Vagina (tissue), 2 donors: Measurements from ENCODE around the gene WDFY2.

Source experiments
- POLR2A ChIP-seq, 2 donors: fragments of 450-650 bp; IDR thresholded peaks; one replicate each; pipeline ENCODE4 v1.6.1; 2017; ENCODE audit warnings: antibody characterized with exemption in 2 of 2, mild to moderate bottlenecking in 2 of 2, moderate library complexity in 2 of 2
- TF ChIP-seq, protein P1 (sequence below), 3 experiments: fragments of 450-650 bp in 2 of 3; fragments of 200-600 bp in 1 of 3; sonication (generic) in 1 of 3; IDR thresholded peaks; one replicate each; pipeline ENCODE4 v1.5.1; 2017 to 2019; ENCODE audit warnings: antibody characterized with exemption in 3 of 3, mild to moderate bottlenecking in 2 of 3, moderate library complexity in 2 of 3

DNA sequence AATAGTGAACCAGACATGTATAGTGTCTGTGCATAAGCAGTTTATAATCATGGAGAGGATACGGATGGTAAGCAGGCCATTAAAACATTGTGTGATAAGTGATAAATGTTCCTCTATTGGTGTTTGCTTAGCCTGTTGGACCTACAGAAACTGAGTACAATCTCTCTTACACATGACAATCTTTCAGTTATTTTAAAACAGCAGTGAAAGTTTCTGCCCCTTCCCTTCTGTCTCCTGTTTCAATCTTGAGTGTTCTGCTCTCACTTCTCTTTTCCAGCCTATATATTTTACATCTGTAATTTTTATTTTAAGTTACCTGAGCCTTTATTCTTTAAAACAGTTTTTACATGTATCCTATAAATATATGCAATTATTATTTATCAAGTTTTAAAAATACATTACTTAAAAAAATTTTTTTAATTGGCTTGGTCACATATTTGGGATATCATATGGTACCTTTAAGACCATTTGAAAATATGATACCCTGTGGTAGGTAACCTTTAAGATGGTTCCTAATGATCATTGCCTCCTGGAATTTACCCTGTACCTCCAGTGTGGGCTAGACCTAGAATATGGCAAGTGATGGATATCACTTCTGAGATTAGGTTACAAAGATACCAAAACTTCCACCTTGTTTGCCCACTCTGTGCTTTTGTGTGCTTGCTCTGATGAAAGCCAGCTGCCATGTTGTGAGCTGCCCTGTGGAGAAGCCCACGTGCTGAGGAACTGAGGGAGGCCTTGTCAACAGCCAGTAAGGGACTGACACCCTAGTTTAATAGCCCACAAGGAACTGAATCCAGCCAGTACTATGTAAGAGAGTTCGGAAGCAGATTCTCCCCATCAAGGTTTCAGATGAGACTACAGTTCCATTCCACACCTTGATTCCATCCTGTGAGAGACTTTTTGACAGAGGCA lies 120.4 kb downstream of the WDFY2 start:
- TF ChIP-seq, protein P1, sequence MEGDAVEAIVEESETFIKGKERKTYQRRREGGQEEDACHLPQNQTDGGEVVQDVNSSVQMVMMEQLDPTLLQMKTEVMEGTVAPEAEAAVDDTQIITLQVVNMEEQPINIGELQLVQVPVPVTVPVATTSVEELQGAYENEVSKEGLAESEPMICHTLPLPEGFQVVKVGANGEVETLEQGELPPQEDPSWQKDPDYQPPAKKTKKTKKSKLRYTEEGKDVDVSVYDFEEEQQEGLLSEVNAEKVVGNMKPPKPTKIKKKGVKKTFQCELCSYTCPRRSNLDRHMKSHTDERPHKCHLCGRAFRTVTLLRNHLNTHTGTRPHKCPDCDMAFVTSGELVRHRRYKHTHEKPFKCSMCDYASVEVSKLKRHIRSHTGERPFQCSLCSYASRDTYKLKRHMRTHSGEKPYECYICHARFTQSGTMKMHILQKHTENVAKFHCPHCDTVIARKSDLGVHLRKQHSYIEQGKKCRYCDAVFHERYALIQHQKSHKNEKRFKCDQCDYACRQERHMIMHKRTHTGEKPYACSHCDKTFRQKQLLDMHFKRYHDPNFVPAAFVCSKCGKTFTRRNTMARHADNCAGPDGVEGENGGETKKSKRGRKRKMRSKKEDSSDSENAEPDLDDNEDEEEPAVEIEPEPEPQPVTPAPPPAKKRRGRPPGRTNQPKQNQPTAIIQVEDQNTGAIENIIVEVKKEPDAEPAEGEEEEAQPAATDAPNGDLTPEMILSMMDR (IDR thresholded peaks at IDR 0.05), result no peak
- no peak for TF ChIP-seq POLR2A (IDR thresholded peaks at IDR 0.05)
